DOHH2 (cell line): ENCODE data around the gene CCR6.

Experiments
- CTCF ChIP-seq: fragments of 200-600 bp; sonication (generic); IDR thresholded peaks from one replicate; pipeline ENCODE4 v1.5.1; 2014; ENCODE audit warnings: antibody characterized with exemption, mild to moderate bottlenecking, low read depth, low read length; ENCODE audit not compliant: poor library complexity, severe bottlenecking
- EZH2phosphoT487 ChIP-seq: fragments of 200-600 bp; sonication (generic); IDR thresholded peaks from 2 replicates; pipeline ENCODE4 v1.6.1; 2017; ENCODE audit warnings: borderline replicate concordance, mild to moderate bottlenecking, antibody characterized with exemption, low read length, moderate library complexity, mixed read lengths

DNA sequence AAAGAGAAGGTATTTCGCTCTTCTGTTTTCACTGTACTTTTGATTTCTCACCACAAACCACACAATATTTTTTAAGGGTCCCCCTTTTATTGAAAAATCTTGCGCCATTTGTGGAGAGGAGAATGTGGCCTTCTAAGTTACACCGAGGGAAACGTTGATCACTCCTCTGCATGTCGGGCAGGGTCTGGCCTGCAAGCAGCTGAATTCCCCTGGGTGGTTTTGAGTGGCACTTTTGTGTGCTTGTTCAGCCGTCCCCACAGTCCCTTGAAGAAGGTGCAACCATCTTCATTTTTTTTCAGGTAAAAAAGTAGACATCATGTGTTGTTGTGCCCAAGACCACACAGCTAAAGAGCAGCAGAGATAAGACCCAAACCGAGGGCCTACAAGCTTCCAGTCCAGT, 28.8 kb downstream of the CCR6 start:
- TF ChIP-seq CTCF (no peak), EZH2phosphoT487 (no peak)
